Measurements from ENCODE around the gene SAPCD1. TPM values are rescaled to one million over a fixed set of nuclear protein-coding genes. Genes with fewer than 3 reads are reported as not detected.

Gene SAPCD1
- polyA plus RNA-seq, 1 experiment, result 0.88 TPM

- POLR2A ChIA-PET, result interaction anchor here (0.5 kb wide), 1 partner anchor 12 kb away, joined by 3 read pairs; no protein-coding TSS in a partner anchor
- TF ChIP-seq CTCF (IDR thresholded peaks at IDR 0.05; ENCODE audit: low read depth, low read length), result no peak
- no peak for DNase-seq (ENCODE audit: low read depth, low spot score)
- CTCF ChIA-PET, result no interaction called here
- no peaks in the 10 kb centered on the region; the same call in 1 of the 2 replicates for H3K9me3 ChIP-seq (ENCODE audit: control insufficient read depth, insufficient read depth, low read length)
- H3K27ac ChIP-seq (ENCODE audit: low read depth, low read length), result no peak within 1 kb of the TSS
- no peak within 1 kb of the TSS for H3K4me3 ChIP-seq (ENCODE audit: low read depth, low read length)
- H3K27me3 ChIP-seq (ENCODE audit: control insufficient read depth, insufficient read depth, low read length), result peaks cover 13% of the 10 kb centered on the region
Measured at GRCh38 chr6:31721351-31722020, 41.0 kb upstream of the SAPCD1 start, which contains the start of gene LY6G6C. Gene LY6G6C, minus strand, starts transcription at chr6:31721746. Its CDS starts 67 bp downstream, at chr6:31721679.

GRCh38 chr6:31722173-31722572 is 40.3 kb upstream of the SAPCD1 start:
- no peak for TF ChIP-seq CTCF (IDR thresholded peaks at IDR 0.05; ENCODE audit: low read depth, low read length)
- H3K27ac ChIP-seq (ENCODE audit: low read depth, low read length), result no peak overlapping the region
- no peaks in the 10 kb centered on the region; the same call in 1 of the 2 replicates for H3K9me3 ChIP-seq (ENCODE audit: control insufficient read depth, insufficient read depth, low read length)
- ChIA-PET POLR2A (no interaction called here), CTCF (no interaction called here)
- no peak overlapping the region for H3K4me3 ChIP-seq (ENCODE audit: low read depth, low read length)
- peaks cover 13% of the 10 kb centered on the region for H3K27me3 ChIP-seq (ENCODE audit: control insufficient read depth, insufficient read depth, low read length)
- DNase-seq (ENCODE audit: low read depth, low spot score), result no peak

GRCh38 chr6:31723245-31723979 is 39.0 kb upstream of the SAPCD1 start, which contains the start of gene MPIG6B:
Gene MPIG6B, plus strand, starts transcription at chr6:31723373. Its CDS starts 11 bp downstream, at chr6:31723384.
- POLR2A ChIA-PET, result interaction anchor here (0.9 to 2.1 kb wide), 2 partner anchors 9 to 104 kb away, joined by 3 to 4 read pairs; partner anchors contain the start of gene HSPA1B

GRCh38 chr6:31723980-31724691 is 38.3 kb upstream of the SAPCD1 start:
- H3K9me3 ChIP-seq (ENCODE audit: control insufficient read depth, insufficient read depth, low read length), result no peaks in the 10 kb centered on the region; the same call in 1 of the 2 replicates
- CTCF ChIA-PET, result interaction anchor here (1.0 to 1.5 kb wide), 2 partner anchors 46 to 72 kb away, joined by 3 to 4 read pairs; no protein-coding TSS in a partner anchor
- no peak for DNase-seq (ENCODE audit: low read depth, low spot score)
- no peak for TF ChIP-seq CTCF (IDR thresholded peaks at IDR 0.05; ENCODE audit: low read depth, low read length)
- POLR2A ChIA-PET, result interaction anchor here (0.7 to 2.1 kb wide), 4 partner anchors 10 to 140 kb away, joined by 3 to 5 read pairs (median 4); partner anchors contain the start of genes ABHD16A and HSPA1B
- H3K27ac ChIP-seq (ENCODE audit: low read depth, low read length), result no peak overlapping the region
- H3K27me3 ChIP-seq (ENCODE audit: control insufficient read depth, insufficient read depth, low read length), result peaks cover 7% of the 10 kb centered on the region
- H3K4me3 ChIP-seq (ENCODE audit: low read depth, low read length), result no peak overlapping the region

More at GRCh38 chr6:31723245-31723979, 39.0 kb upstream of the SAPCD1 start, which contains the start of gene MPIG6B:
- no peak for TF ChIP-seq CTCF (IDR thresholded peaks at IDR 0.05; ENCODE audit: low read depth, low read length)
- H3K27me3 ChIP-seq (ENCODE audit: control insufficient read depth, insufficient read depth, low read length), result peaks cover 10% of the 10 kb centered on the region
- no peak within 1 kb of the TSS for H3K4me3 ChIP-seq (ENCODE audit: low read depth, low read length)
- CTCF ChIA-PET, result interaction anchor here (1.0 to 1.5 kb wide), 2 partner anchors 46 to 73 kb away, joined by 3 to 4 read pairs; no protein-coding TSS in a partner anchor
- no peak within 1 kb of the TSS for H3K27ac ChIP-seq (ENCODE audit: low read depth, low read length)
- H3K9me3 ChIP-seq (ENCODE audit: control insufficient read depth, insufficient read depth, low read length), result no peaks in the 10 kb centered on the region; the same call in 1 of the 2 replicates
- DNase-seq (ENCODE audit: low read depth, low spot score), result no peak
